ENCODE results near the gene YPEL3. TPM values are rescaled to one million over a fixed set of nuclear protein-coding genes. Genes with fewer than 3 reads are reported as not detected.

The YPEL3 gene
- polyA plus RNA-seq, 2 of the 4 experiments (the other 2 are of a cell fraction), result 4.5 to 8.1 TPM

GRCh38 chr16:30116291-30117207 is 20.5 kb upstream of the YPEL3 start:
- DNase-seq (ENCODE audit: low read depth in 1 of 2, low spot score in 1 of 2) (no peak), FAIRE-seq (no peak), ATAC-seq (no peak)
- ChIA-PET CTCF (interaction anchor here (0.6 to 13.1 kb wide), 4 partner anchors 8 to 293 kb away, joined by 3 to 153 read pairs (median 4); partner anchors contain the start of genes TBX6 and YPEL3), POLR2A (no interaction called here)
- no peak overlapping the region for H3K4me3 ChIP-seq
- no peak overlapping the region for H3K4me2 ChIP-seq
- WGBS (ENCODE audit: missing lambda C conversion rate), result 87% methylated on average over 16 of the region's 16 CpGs
- TF ChIP-seq PHF8 (IDR thresholded peaks at IDR 0.05; ENCODE audit: borderline replicate concordance, low read depth) (no peak), TFCP2L1 (CRISPR knock-in tag; IDR thresholded peaks at IDR 0.05) (no peak), SMC3 (IDR thresholded peaks at IDR 0.05) (no peak), NPAS2 (CRISPR knock-in tag; IDR thresholded peaks at IDR 0.05; ENCODE audit: borderline replicate concordance) (no peak), MAFK (IDR thresholded peaks at IDR 0.05; ENCODE audit: partially characterized antibody) (no peak), ESRRA (IDR thresholded peaks at IDR 0.05; ENCODE audit: borderline replicate concordance, low read length) (no peak), FOSB (CRISPR knock-in tag; IDR thresholded peaks at IDR 0.05) (no peak), NR3C1 (IDR thresholded peaks at IDR 0.05) (no peak), CTCF (IDR thresholded peaks at IDR 0.05) (no peak), KDM5A (IDR thresholded peaks at IDR 0.05) (no peak), FOSL2 (IDR thresholded peaks at IDR 0.05) (no peak), FOSL2 (CRISPR knock-in tag; IDR thresholded peaks at IDR 0.05) (no peak), POLR2A (IDR thresholded peaks at IDR 0.05; ENCODE audit: low read length) (no peak), ELK1 (IDR thresholded peaks at IDR 0.05; ENCODE audit: low read depth, low read length) (no peak), MAX (IDR thresholded peaks at IDR 0.05) (no peak), MAZ (IDR thresholded peaks at IDR 0.05; ENCODE audit: borderline replicate concordance, low read depth, low read length) (no peak), HMGXB4 (CRISPR knock-in tag; IDR thresholded peaks at IDR 0.05; ENCODE audit: borderline replicate concordance) (no peak), HEYL (CRISPR knock-in tag; IDR thresholded peaks at IDR 0.05) (no peak), HDAC2 (IDR thresholded peaks at IDR 0.05) (no peak)
- H3K4me1 ChIP-seq, result peaks cover 24% of the 10 kb centered on the region
- no peak overlapping the region for H3K27ac ChIP-seq
- H3K9me3 ChIP-seq, result no peaks in the 10 kb centered on the region

GRCh38 chr16:30115238-30115637 is 19.2 kb upstream of the YPEL3 start:
- POLR2A ChIA-PET, result no interaction called here
- ATAC-seq (no peak), FAIRE-seq (no peak), DNase-seq (ENCODE audit: low read depth in 1 of 2, low spot score in 1 of 2) (no peak)
- CTCF ChIA-PET, result interaction anchor here (1.1 to 13.1 kb wide), 3 partner anchors 9 to 249 kb away, joined by 3 to 153 read pairs (median 6); partner anchors contain the start of genes TBX6 and YPEL3
- no peaks in the 10 kb centered on the region for H3K9me3 ChIP-seq
- no peak overlapping the region for H3K4me2 ChIP-seq
- WGBS (ENCODE audit: missing lambda C conversion rate), result 97% methylated on average over 7 of the region's 7 CpGs
- no peak overlapping the region for H3K4me3 ChIP-seq
- H3K4me1 ChIP-seq, result peaks cover 21% of the 10 kb centered on the region
- no peak overlapping the region for H3K27ac ChIP-seq
- no peak for TF ChIP-seq RFX5 (IDR thresholded peaks at IDR 0.05)
- TF ChIP-seq HOXB5 (CRISPR knock-in tag; IDR thresholded peaks at IDR 0.05), result no peak
- TF ChIP-seq HES2 (IDR thresholded peaks at IDR 0.05), result no peak
- no peak for TF ChIP-seq JUNB (IDR thresholded peaks at IDR 0.05)
- TF ChIP-seq FOSB (CRISPR knock-in tag; IDR thresholded peaks at IDR 0.05), result no peak
- TF ChIP-seq FOSL2 (IDR thresholded peaks at IDR 0.05), result no peak
- no peak for TF ChIP-seq FOSL2 (CRISPR knock-in tag; IDR thresholded peaks at IDR 0.05)
- no peak for TF ChIP-seq RCOR1 (IDR thresholded peaks at IDR 0.05; ENCODE audit: low read depth, low read length)
- TF ChIP-seq GATA3 (IDR thresholded peaks at IDR 0.05; ENCODE audit: borderline replicate concordance), result no peak
- no peak for TF ChIP-seq KDM1A (IDR thresholded peaks at IDR 0.05; ENCODE audit: low read depth)
- no peak for TF ChIP-seq SMC3 (IDR thresholded peaks at IDR 0.05)
- no peak for TF ChIP-seq FOXS1 (CRISPR knock-in tag; IDR thresholded peaks at IDR 0.05)
- no peak for TF ChIP-seq EP300 (IDR thresholded peaks at IDR 0.05)
- no peak for TF ChIP-seq HDAC2 (IDR thresholded peaks at IDR 0.05)
- no peak for TF ChIP-seq REST (IDR thresholded peaks at IDR 0.05)
- no peak for TF ChIP-seq CBX2 (IDR thresholded peaks at IDR 0.05; ENCODE audit: borderline replicate concordance, low read depth)

Measured in A549 (cell line).